Measurements from ENCODE around the gene NDST1. TPM values are rescaled to one million over a fixed set of nuclear protein-coding genes. Genes with fewer than 3 reads are reported as not detected.

NDST1 gene
- polyA plus RNA-seq, 1 of the 3 experiments (the other 2 are of a cell fraction) = 29.2 TPM

GRCh38 chr5:150485693-150486401 is 22.1 kb upstream of the NDST1 start (continued):
- no peak for TF ChIP-seq USF2 (IDR thresholded peaks at IDR 0.05; ENCODE audit: borderline replicate concordance, low read depth, low read length)
- no peak for TF ChIP-seq FOXJ3 (CRISPR knock-in tag; IDR thresholded peaks at IDR 0.05)
- TF ChIP-seq POLR2AphosphoS5 (IDR thresholded peaks at IDR 0.05; ENCODE audit: low read depth, low read length) = 0 out of 2 replicates have a peak, but pooled peaks have one; percentile 23

GRCh38 chr5:150486402-150487198 is 21.3 kb upstream of the NDST1 start:
- peak; percentile 87 for DNase-seq
- CTCF ChIA-PET = interaction anchor here (0.6 to 2.8 kb wide), 9 partner anchors 10 to 90 kb away, joined by 3 to 10 read pairs (median 4); partner anchors contain the start of gene RPS14

More at GRCh38 chr5:150486402-150487198, 21.3 kb upstream of the NDST1 start:
- Histone ChIP-seq H3K4me3 (ENCODE audit: low read depth in 2 of 2, low read length in 1 of 2) (peak overlapping the region; percentile 86 to 89), H3K9me3 (no peaks in the 10 kb centered on the region), H3K27me3 (ENCODE audit: insufficient read depth) (no peaks in the 10 kb centered on the region), H3K9me2 (no peaks in the 10 kb centered on the region), H3K4me2 (peak overlapping the region; percentile 89), H2AFZ (ENCODE audit: low read depth) (0 out of 2 replicates have a peak overlapping the region, but pooled peaks have one; percentile 56), H3F3A (replicated peaks; ENCODE audit: insufficient read depth) (peaks cover 40% of the 10 kb centered on the region), H3K4me1 (ENCODE audit: control insufficient read depth in 1 of 2, insufficient read depth in 2 of 2, low read depth in 1 of 2, low read length in 1 of 2) (peaks cover 38 to 52% of the 10 kb centered on the region in 2 experiments), H3K79me2 (ENCODE audit: insufficient read depth) (peaks cover 69% of the 10 kb centered on the region), H4K20me1 (ENCODE audit: insufficient read depth) (peaks cover 42% of the 10 kb centered on the region), H3K36me3 (replicated peaks in 1 of 2; ENCODE audit: control insufficient read depth in 1 of 2, insufficient read depth in 2 of 2, low read length in 1 of 2) (peaks cover 0 to 4% of the 10 kb centered on the region in 2 experiments), H3K9ac (peak overlapping the region; percentile 99), H3K27ac (ENCODE audit: low read depth in 2 of 2, low read length in 1 of 2) (peak overlapping the region; percentile 80 to 92)
- WGBS (ENCODE audit: low lambda C conversion rate) = 3% methylated on average over 11 of the region's 60 CpGs
- TF ChIP-seq PBX3 (IDR thresholded peaks at IDR 0.05) (peak; percentile 34; the same call in 1 of the 2 replicates), CHD2 (IDR thresholded peaks at IDR 0.05; ENCODE audit: low read length, partially characterized antibody) (peak; percentile 23), SMC3 (IDR thresholded peaks at IDR 0.05; ENCODE audit: low read depth, low read length) (no peak), RCOR1 (IDR thresholded peaks at IDR 0.05; ENCODE audit: low read length) (peak; percentile 47; the same call in 1 of the 2 replicates), TAF1 (IDR thresholded peaks at IDR 0.05; ENCODE audit: borderline replicate concordance, low read depth, low read length) (0 out of 2 replicates have a peak, but pooled peaks have one; percentile 1), NFIC (IDR thresholded peaks at IDR 0.05; ENCODE audit: borderline replicate concordance) (no peak), YY1 (IDR thresholded peaks at IDR 0.05; ENCODE audit: low read depth) (no peak)
- POLR2A ChIA-PET = interaction anchor here (0.9 to 3.2 kb wide), 2 partner anchors 13 to 37 kb away, joined by 3 to 16 read pairs; partner anchors contain the start of gene RPS14
